Right atrium auricular region (tissue), 2 donors: ENCODE measurements around the gene YIF1B. TPM values are rescaled to one million over a fixed set of nuclear protein-coding genes. Genes with fewer than 3 reads are reported as not detected.

ENCODE experiments used
- DNase-seq: peaks from one replicate; pipeline ENCODE4 v3.0.0-alpha.2; 2019; ENCODE audit warnings: low spot score
- H3K27ac ChIP-seq, 2 donors: fragments of 200-600 bp; sonication (generic); 1 replicate in 1 of 2; 2 replicates in 1 of 2; pipeline ENCODE4 v1.5.1; 2016 to 2019
- H3K27me3 ChIP-seq, 2 donors: fragments of 200-600 bp; sonication (generic); one replicate each; pipeline versions ENCODE4 v1.5.1 to v1.6.0; 2017 to 2019
- H3K36me3 ChIP-seq: fragments of 200-600 bp; sonication (generic); one replicate; pipeline ENCODE4 v1.5.1; 2016
- H3K4me1 ChIP-seq, 2 donors: fragments of 200-600 bp; sonication (generic); one replicate each; pipeline versions ENCODE4 v1.5.1 to v1.6.0; 2017 to 2019
- H3K4me3 ChIP-seq, 2 donors: fragments of 200-600 bp; sonication (generic); 1 replicate in 1 of 2; 2 replicates in 1 of 2; pipeline ENCODE4 v1.5.1; 2017 to 2019; ENCODE audit warnings: mild to moderate bottlenecking in 1 of 2, moderate library complexity in 1 of 2
- H3K9me3 ChIP-seq, 2 donors: fragments of 200-600 bp; sonication (generic); one replicate each; pipeline ENCODE4 v1.5.1; 2019
- CTCF ChIP-seq, 2 donors: fragments of 200-600 bp; sonication (generic); IDR thresholded peaks; one replicate each; pipeline ENCODE4 v1.5.1; 2019; ENCODE audit warnings: antibody characterized with exemption in 2 of 2
- total RNA-seq, 2 donors: library from RNA; depleted of rRNA; stranded (reverse); fragments of >200 nt; gene quantifications; one replicate each; pipeline ENCODE4 v1.1.0, GENCODE V29; 2016

The YIF1B gene
- total RNA-seq, 2 donors from 2014 or later: 20.1 to 26.9 TPM

DNA sequence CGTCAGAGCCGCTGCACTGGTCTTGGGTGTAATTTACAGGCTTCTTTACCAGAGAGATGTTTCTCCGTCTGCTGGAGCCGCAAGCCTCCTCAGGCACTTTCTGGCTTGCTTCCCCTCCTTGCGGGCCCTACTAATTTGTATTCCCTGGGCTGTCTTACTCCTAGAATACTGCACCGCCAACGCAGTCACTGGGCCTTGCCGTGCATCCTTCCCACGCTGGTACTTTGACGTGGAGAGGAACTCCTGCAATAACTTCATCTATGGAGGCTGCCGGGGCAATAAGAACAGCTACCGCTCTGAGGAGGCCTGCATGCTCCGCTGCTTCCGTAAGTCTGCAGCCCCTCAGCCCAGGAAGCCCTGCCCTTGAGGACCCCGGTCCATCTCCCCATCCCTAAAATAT, 25.8 kb downstream of the YIF1B start:
- H3K9me3 ChIP-seq: no peaks in the 10 kb centered on the region
- no peaks in the 10 kb centered on the region for H3K36me3 ChIP-seq
- H3K27me3 ChIP-seq: no peaks in the 10 kb centered on the region
- no peaks in the 10 kb centered on the region for H3K4me1 ChIP-seq
- no peak overlapping the region for H3K27ac ChIP-seq
- no peak for TF ChIP-seq CTCF (IDR thresholded peaks at IDR 0.05)
- no peak for DNase-seq
- H3K4me3 ChIP-seq: no peak overlapping the region

DNA sequence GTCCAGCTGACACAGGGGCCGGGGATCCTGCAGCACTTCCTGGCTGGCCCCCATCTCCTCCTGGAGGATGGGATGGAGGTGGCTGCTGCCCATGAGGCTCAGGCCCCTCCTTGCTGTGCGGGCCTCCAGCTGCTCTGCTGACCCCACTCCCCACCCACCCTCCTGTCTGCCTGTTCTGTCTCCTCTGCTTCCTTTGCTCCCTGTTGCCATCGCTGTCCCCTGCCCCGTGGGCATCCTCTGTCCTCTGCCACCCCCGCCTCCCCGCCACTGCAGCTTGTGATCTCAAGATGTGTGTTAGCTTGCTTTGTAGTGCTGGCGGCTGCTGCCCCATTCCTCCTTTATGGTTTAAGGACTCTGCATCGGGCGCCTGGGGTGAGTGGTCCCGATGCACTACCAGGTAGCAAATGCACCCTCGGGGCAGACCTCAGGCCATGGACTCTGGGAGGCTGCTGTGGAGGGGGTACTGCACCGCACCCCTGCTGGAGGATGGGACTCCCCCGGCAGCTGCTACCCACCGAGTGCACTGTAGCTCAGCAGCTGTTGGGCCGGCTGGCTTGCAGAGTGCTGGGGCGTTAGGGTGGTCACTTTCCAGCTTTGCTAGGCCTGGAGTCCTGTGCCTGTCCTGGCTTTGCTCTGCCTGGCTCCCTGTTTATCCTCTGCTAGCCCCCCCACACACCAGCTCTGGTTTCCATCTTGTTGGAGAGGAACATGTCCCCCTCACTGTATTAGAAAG, 27.5 kb downstream of the YIF1B start:
- H3K36me3 ChIP-seq: no peaks in the 10 kb centered on the region

GRCh38 chr19:38287604-38288003, 28.1 kb downstream of the YIF1B start:
- H3K4me3 ChIP-seq: no peak overlapping the region
- no peaks in the 10 kb centered on the region for H3K4me1 ChIP-seq
- TF ChIP-seq CTCF (IDR thresholded peaks at IDR 0.05): no peak
- no peaks in the 10 kb centered on the region for H3K27me3 ChIP-seq
- H3K36me3 ChIP-seq: no peaks in the 10 kb centered on the region
- H3K9me3 ChIP-seq: no peaks in the 10 kb centered on the region
- DNase-seq: no peak
- no peak overlapping the region for H3K27ac ChIP-seq

More for the DNA sequence above, 27.5 kb downstream of the YIF1B start:
- no peak for DNase-seq
- H3K4me3 ChIP-seq: no peak overlapping the region
- no peak for TF ChIP-seq CTCF (IDR thresholded peaks at IDR 0.05)
- H3K27ac ChIP-seq: no peak overlapping the region
- no peaks in the 10 kb centered on the region for H3K9me3 ChIP-seq
- no peaks in the 10 kb centered on the region for H3K27me3 ChIP-seq
- no peaks in the 10 kb centered on the region for H3K4me1 ChIP-seq

GRCh38 chr19:38285567-38285966, 30.2 kb downstream of the YIF1B start:
- Histone ChIP-seq H3K9me3 (no peaks in the 10 kb centered on the region), H3K36me3 (no peaks in the 10 kb centered on the region), H3K4me3 (no peak overlapping the region), H3K4me1 (peaks cover 0 to under 1% of the 10 kb centered on the region in 2 donors), H3K27ac (no peak overlapping the region), H3K27me3 (no peaks in the 10 kb centered on the region)
- TF ChIP-seq CTCF (IDR thresholded peaks at IDR 0.05): no peak
- no peak for DNase-seq

DNA sequence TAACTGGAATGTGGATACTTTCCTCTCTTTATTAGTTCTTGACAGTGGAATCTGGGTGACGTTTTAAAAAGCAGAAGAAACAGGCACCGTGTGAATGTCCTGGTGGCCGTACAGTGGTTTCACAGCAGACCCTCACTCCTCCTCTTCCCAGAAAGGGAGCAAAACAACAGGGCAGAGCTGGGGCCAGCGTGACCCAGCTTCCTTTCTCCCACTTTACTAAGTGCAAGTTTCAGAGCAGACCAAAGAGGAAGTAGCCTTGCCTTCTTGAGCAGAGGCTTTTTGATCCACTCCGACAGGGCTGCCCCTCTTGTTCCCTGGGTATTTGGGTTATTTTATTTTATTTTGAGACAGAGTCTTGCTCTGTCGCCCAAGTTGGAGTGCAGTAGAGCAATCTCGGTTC, 31.3 kb downstream of the YIF1B start:
- H3K4me1 ChIP-seq: peaks cover 0 to 9% of the 10 kb centered on the region in 2 donors

More for the DNA sequence above, 31.3 kb downstream of the YIF1B start:
- DNase-seq: no peak
- Histone ChIP-seq H3K27ac (no peak overlapping the region), H3K4me3 (no peak overlapping the region), H3K27me3 (no peaks in the 10 kb centered on the region), H3K9me3 (no peaks in the 10 kb centered on the region), H3K36me3 (no peaks in the 10 kb centered on the region)
- no peak for TF ChIP-seq CTCF (IDR thresholded peaks at IDR 0.05)
